Inferior parietal cortex (tissue), 1 donor: ENCODE data around the gene KIF26B.

ENCODE experiments used
- DNase-seq: peaks from one replicate; pipeline ENCODE4 v3.0.0-alpha.2; 2016; ENCODE audit errors: extremely low spot score

The KIF26B gene

GRCh38 chr1:245561665-245562234 lies 407.0 kb downstream of the KIF26B start:
- no peak for DNase-seq

GRCh38 chr1:245566134-245566533 lies 411.3 kb downstream of the KIF26B start:
- no peak for DNase-seq

DNA sequence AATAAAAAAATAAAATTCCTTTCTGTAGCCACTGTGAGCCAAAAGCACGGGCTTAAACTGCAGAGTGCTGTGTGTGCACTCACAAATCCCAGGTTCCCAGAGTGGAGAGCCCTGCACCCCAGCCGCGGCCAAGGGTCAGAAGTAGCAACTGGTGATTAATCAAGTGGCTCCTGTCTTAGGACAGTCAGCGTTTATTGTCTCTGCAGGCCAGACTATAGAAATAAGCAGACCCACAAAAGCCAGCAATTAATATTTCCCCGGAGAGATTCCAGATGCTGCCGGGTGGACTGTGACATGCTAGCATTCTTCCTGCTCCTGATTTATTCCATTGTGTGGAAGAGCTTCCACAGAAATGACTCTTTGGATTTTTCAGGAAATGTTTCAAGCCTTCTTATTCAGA lies 412.2 kb downstream of the KIF26B start:
- DNase-seq, result no peak

- DNase-seq, result no peak
Measured at GRCh38 chr1:245571815-245572294, 417.1 kb downstream of the KIF26B start.

- no peak for DNase-seq
Measured at GRCh38 chr1:245572709-245573108, 417.9 kb downstream of the KIF26B start.

DNA sequence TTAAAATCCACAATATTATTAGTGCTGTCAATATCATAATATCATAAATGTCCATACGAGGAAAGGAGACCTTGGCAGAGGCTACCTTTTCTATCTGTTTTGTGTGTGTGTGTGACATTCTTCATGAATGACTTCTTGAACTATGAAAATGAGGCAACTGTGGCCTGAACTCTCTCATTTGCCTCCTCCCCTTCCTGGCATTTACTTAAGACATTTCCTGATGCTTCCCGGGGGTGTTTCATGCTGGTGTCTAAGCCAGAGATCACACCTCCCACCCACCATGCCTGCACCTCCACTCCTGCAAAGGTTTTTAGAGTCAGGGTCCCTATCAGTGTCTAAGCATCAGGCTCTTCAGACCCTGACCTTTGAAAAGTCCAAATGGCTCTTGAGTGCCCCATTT lies 420.9 kb downstream of the KIF26B start:
- no peak for DNase-seq

- no peak for DNase-seq
Measured at GRCh38 chr1:245576323-245576722, 421.5 kb downstream of the KIF26B start.

DNA sequence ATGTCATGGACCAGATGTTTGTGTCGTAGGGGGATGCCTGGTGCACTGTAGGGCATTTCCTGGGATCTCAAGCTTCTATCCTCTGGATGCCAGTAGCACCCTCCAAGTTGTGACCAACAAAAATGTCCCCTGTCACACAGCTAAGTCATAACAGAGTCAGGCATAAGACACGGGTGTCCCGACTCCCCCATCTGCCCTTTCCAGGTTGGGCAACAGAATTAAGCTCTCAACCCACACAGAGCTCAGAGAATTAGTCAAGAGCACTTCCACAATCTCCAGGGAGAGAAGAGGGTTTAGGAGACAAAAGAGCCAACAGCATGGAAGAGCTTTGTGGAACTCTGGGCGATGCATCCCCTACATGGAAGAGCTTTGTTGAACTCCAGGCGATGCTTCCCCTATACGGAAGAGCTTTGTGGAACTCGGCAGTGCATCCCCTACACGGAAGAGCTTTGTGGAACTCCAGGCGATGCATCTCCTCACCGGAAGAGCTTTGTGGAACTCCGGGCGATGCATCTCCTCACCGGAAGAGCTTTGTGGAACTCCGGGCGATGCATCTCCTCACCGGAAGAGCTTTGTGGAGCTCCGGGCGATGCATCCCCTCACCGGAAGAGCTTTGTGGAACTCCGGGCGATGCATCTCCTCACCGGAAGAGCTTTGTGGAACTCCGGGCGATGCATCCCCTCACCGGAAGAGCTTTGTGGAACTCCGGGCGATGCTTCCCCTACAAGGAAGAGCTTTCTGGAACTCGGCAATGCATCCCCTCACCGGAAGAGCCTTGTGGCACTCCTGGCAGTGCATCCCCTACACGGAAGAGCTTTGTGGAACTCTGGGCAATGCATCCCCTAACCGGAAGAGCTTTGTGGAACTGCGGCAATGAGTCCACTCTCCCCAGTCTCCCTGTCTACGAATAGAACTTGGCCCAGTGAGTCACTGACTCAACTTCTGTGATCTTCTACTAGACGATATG lies 422.7 kb downstream of the KIF26B start:
- no peak for DNase-seq

DNA sequence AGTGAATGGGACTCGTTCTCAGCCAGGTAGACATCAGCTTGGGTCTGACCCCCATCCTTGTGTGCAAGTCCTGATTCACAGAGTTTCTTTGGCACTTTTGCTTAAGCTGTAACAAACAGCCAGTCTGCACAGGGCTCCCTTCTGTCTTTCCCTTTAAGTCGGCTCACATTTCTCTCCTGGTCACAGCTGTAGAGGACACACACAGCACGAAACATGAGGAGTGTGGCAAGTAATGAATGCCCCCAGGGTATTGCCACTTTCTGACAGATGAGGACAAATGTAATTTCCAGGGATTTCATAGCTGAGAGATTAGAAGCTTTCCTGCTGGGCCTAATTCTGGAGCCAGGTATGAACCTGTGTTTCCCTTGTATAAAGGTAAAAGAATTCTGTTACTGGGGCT lies 423.5 kb downstream of the KIF26B start:
- DNase-seq, result no peak

DNA sequence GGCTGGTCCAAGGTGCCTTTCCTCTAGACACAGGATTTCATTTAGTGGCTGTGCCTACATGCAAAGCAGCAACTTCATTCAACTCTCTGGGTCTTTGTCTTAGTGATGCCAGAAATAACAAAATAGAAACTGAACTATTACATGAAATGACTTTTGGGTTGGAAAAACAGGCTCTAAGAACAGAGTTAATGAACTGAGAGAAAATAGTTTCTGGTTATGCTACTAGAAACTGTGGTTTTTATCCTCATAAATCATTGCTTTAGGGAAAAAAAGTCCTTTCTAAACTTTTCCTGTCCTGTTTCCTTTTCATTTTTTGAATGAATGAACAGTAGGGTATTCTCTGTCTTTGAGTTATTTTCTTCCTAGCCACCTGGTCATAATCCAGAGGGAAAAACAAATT lies 424.0 kb downstream of the KIF26B start:
- no peak for DNase-seq

GRCh38 chr1:245579881-245580280 lies 425.1 kb downstream of the KIF26B start:
- no peak for DNase-seq

DNA sequence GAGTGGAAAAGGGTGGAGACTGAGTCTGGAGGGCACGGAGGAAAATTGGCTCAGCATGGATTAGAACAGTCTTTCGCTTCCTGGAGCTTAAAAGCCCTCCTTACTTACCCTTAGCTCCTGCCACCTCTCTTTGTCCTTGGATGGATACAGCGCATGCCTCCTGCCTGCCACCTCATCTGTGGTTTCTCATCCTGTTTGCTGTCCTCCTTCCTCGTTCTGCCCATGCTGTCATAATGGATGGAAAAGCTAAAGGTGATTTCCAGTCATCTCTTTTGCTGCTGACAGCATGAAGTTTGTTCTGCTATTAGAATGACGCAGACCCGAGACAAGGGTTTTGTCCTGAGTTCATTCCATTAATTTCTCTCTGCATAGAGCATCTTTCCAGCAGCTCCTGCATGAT lies 425.9 kb downstream of the KIF26B start:
- DNase-seq, result no peak

GRCh38 chr1:245582026-245582425 lies 427.2 kb downstream of the KIF26B start:
- no peak for DNase-seq

GRCh38 chr1:245583081-245583480 lies 428.3 kb downstream of the KIF26B start:
- no peak for DNase-seq

GRCh38 chr1:245583575-245584330 lies 429.0 kb downstream of the KIF26B start:
- DNase-seq, result no peak

- DNase-seq, result no peak
Measured at GRCh38 chr1:245585252-245585959, 430.6 kb downstream of the KIF26B start.

DNA sequence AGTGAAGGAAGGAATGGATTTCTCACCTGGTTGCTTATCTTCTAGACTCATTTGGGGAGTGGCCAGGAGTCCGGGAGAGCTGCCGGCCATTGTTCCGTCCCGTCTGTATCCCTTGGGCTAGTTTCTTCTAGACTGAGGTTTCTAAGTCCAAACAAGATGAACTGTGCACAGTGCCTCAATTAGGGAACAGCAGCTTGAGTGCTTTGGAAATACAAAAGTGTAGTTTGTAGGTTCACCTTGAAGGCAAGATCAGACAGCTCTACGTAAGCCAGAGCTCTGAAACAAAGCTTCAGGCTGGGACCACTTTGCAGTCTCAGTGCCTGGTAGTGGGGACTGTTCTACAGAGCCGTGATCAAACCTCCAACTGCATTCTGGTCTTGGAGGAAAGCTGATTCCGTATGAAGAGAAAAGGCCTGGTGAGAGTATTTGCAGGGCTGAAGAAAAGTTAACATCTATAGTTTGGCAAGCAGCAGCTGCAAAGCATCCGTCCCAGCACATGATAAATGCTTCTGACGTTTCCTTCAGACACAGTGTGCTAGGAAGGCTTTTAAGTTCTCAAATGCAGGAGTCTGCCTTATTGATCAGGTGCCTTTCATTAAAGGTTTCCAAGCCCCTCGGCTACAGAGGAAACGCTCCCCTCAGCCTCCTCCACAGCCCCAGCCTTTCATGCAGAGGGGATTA lies 432.8 kb downstream of the KIF26B start:
- no peak for DNase-seq

DNA sequence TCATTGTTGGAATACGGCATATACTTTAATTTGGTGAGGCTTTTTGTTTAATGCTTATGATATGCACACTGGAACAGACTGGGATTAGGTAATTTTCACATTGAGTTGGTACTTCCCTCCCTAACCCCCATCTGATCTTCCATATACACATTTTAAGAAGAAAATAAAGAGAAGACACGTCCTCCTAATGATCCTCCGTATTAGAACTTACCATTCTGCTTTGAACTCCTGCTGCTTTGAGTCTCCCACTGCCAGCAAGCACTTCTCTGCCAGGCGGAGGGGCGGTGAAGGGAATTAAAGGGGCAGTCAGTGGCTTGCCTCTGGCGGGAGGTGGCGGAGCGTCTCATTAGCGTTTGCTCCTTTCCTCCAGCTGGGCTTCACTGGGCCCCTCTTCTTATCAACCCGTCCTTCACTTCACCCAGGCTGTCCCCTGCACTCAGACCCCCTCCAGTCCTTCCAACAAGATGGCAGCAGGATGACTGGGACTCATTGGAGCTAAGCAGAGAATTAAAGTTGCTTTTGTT lies 433.4 kb downstream of the KIF26B start:
- DNase-seq, result no peak

- DNase-seq, result no peak
Measured at GRCh38 chr1:245589316-245589715, 434.5 kb downstream of the KIF26B start.

GRCh38 chr1:245589906-245590305 lies 435.1 kb downstream of the KIF26B start:
- DNase-seq, result no peak

GRCh38 chr1:245590726-245591125 lies 435.9 kb downstream of the KIF26B start:
- no peak for DNase-seq
